HepG2 (cell line): Measurements from ENCODE around the gene PDIA2. TPM values are rescaled to one million over a fixed set of nuclear protein-coding genes. Genes with fewer than 3 reads are reported as not detected.
A peak's percentile ranks its signal among the peaks of the same experiment; 100 is the strongest.
"Not testable (repeated sequence)": the region's sequence is repeated elsewhere in the genome, so short reads cannot be mapped to it uniquely, and the experiment has no call there.

Source experiments
- ATAC-seq: fragments of 200-7000 bp; cut with Tn5 transposase; 3 replicates; pipeline ENCODE4 v1.9.1; 2020; ENCODE audit warnings: mild to moderate bottlenecking, moderate library complexity
- BruUV-seq: library from RNA; stranded (reverse); fragments of 400-500 nt; replicated peaks from 2 replicates; lab custom pipeline; 2021; lab: Mats Ljungman, UMichigan
- CTCF ChIA-PET: fragments of 300-600 bp; formaldehyde crosslinking; extraction: SDS; loops from one replicate; lab custom pipeline; 2021; ENCODE audit warnings: low total read pairs, inconsistent platforms, low intra/inter-chr PET ratio; lab: Yijun Ruan, JAX
- POLR2A ChIA-PET: fragments of 350-600 bp; sonication (Branson Sonifier 250); formaldehyde crosslinking; loops from one replicate; lab custom pipeline; 2020; ENCODE audit warnings: antibody characterized with exemption, inconsistent platforms; lab: Yijun Ruan, JAX
- DNase-seq: peaks from one replicate; pipeline ENCODE4 v3.0.0-alpha.2; 2015; ENCODE audit warnings: low spot score
- FAIRE-seq: peaks from 3 replicates; lab custom pipeline; 2011; peaks lifted over from hg19 to GRCh38; lab: Jason Lieb, UNC
- H2AFZ ChIP-seq: one replicate; pipeline ENCODE4 v1.6.1; 2011; ENCODE audit warnings: low read length, inconsistent platforms
- H3K27ac ChIP-seq: fragments of 300-600 bp; 3 replicates; pipeline ENCODE4 v1.8.0; 2011; ENCODE audit warnings: mixed run types, mild to moderate bottlenecking, mixed read lengths, low read length, inconsistent platforms; ENCODE audit not compliant: insufficient read depth; ENCODE audit errors: extremely low read length
- H3K27me3 ChIP-seq, 2 experiments: fragments of 200-600 bp in 1 of 2; 2 replicates in 1 of 2; 3 replicates in 1 of 2; pipeline versions ENCODE4 v1.6.0 to v1.8.0; 2011; ENCODE audit warnings: low read length in 2 of 2, mild to moderate bottlenecking in 2 of 2, moderate library complexity in 2 of 2, inconsistent platforms in 1 of 2; ENCODE audit not compliant: insufficient read depth in 2 of 2, control insufficient read depth in 1 of 2
- H3K36me3 ChIP-seq, 2 experiments: fragments of 200-600 bp in 1 of 2; replicated peaks in 1 of 2; 2 replicates in 1 of 2; 3 replicates in 1 of 2; pipeline versions ENCODE4 v1.5.1 to v1.8.0; 2011; ENCODE audit warnings: low read length in 2 of 2, inconsistent platforms in 1 of 2; ENCODE audit not compliant: insufficient read depth in 2 of 2, control insufficient read depth in 1 of 2
- H3K4me1 ChIP-seq: 2 replicates; pipeline ENCODE4 v1.5.1; 2012; ENCODE audit warnings: low read length, inconsistent platforms; ENCODE audit not compliant: insufficient read depth
- H3K4me2 ChIP-seq: 2 replicates; pipeline ENCODE4 v1.6.0; 2011; ENCODE audit warnings: low read depth, low read length, inconsistent platforms
- H3K4me3 ChIP-seq, 3 experiments: fragments of 200-600 bp in 1 of 3; sonication (generic), shearing (Covaris generic) in 1 of 3; replicated peaks in 1 of 3; 2 replicates each; pipeline ENCODE4 v1.5.1; 2011 to 2016; ENCODE audit warnings: low read length in 3 of 3, inconsistent platforms in 2 of 3, low read depth in 2 of 3, mild to moderate bottlenecking in 2 of 3, control low read depth in 1 of 3, mixed read lengths in 1 of 3; ENCODE audit not compliant: insufficient read depth in 1 of 3
- H3K79me2 ChIP-seq: one replicate; pipeline ENCODE4 v1.6.1; 2011; ENCODE audit warnings: low read length, inconsistent platforms; ENCODE audit not compliant: insufficient read depth
- H3K9ac ChIP-seq: 2 replicates; pipeline ENCODE4 v1.6.0; 2011; ENCODE audit warnings: mild to moderate bottlenecking, low read depth, low read length, inconsistent platforms; ENCODE audit not compliant: insufficient read depth
- H3K9me3 ChIP-seq: 2 replicates; pipeline ENCODE4 v1.5.1; 2012; ENCODE audit warnings: mild to moderate bottlenecking, low read length
- H4K20me1 ChIP-seq: 2 replicates; pipeline ENCODE4 v1.6.0; 2011; ENCODE audit warnings: inconsistent platforms, mild to moderate bottlenecking, low read length, moderate library complexity; ENCODE audit not compliant: insufficient read depth
- JARID2 ChIP-seq: sonication (generic); formaldehyde crosslinking; IDR thresholded peaks from 2 replicates; pipeline ENCODE4 v1.8.1; 2023; ENCODE audit warnings: missing genetic modification reagents, inconsistent platforms; ENCODE audit not compliant: insufficient replicate concordance
- NFYC ChIP-seq: IDR thresholded peaks from 2 replicates; pipeline ENCODE4 v1.6.1; 2016; ENCODE audit warnings: missing genetic modification reagents, missing compliant biosample characterization
- TFDP1 ChIP-seq: IDR thresholded peaks from 2 replicates; pipeline ENCODE4 v1.6.1; 2016; ENCODE audit warnings: missing compliant biosample characterization, missing genetic modification reagents, borderline replicate concordance
- YEATS4 ChIP-seq: sonication (generic); formaldehyde crosslinking; IDR thresholded peaks from 2 replicates; pipeline ENCODE4 v1.4.0; 2020; ENCODE audit warnings: missing genetic modification reagents, borderline replicate concordance
- ZSCAN21 ChIP-seq: sonication (generic); formaldehyde crosslinking; IDR thresholded peaks from 2 replicates; pipeline ENCODE4 v1.8.0; 2022; ENCODE audit warnings: mild to moderate bottlenecking, missing genetic modification reagents, moderate library complexity, borderline replicate concordance
- WGBS: methylation state at CpG from one replicate; pipeline ENCODE4 v1.1.6; 2017; ENCODE audit warnings: low lambda C conversion rate; 5-methylcytosine and 5-hydroxymethylcytosine counted together
- in situ Hi-C: cut with HindIII; loops from 2 replicates; pipeline ENCODE4 v1.10.0; 2017; ENCODE audit warnings: low pct_unique_long_range_greater_than_20kb; ENCODE audit not compliant: extremely low pct_ligation_motif_present
- intact Hi-C: fragments of 100-400 bp; cut with micrococcal nuclease; formaldehyde crosslinking; loops from one replicate; pipeline ENCODE4 v1.10.0; 2022; ENCODE audit not compliant: unreplicated experiment
- polyA plus RNA-seq, 8 experiments: library from polyadenylated mRNA; depleted of rRNA in 3 of 8; stranded (reverse) in 7 of 8; unstranded in 1 of 8; fragments of >200 nt; fragmentation: Illumina TruSeq in 4 of 8; extraction: Trizol in 4 of 8; gene quantifications; 2 replicates each; pipeline versions ENCODE4 v1.2.1 to v1.2.3, GENCODE V29; 2011 to 2016; ENCODE audit warnings: low read depth in 4 of 8, missing spikeins in 1 of 8, mixed read lengths in 1 of 8; ENCODE audit not compliant: insufficient read depth in 1 of 8
- total RNA-seq, 5 experiments: library from RNA; depleted of rRNA; stranded (reverse); fragments of >200 nt; fragmentation: Illumina TruSeq; extraction: Trizol; gene quantifications; 2 replicates each; pipeline ENCODE4 v1.2.3, GENCODE V29; 2016; ENCODE audit warnings: low read depth in 1 of 5

PDIA2 gene
- total and polyA plus RNA-seq, 2 of the 13 experiments (the other 11 are each of a cell fraction or from before 2014, with no cell fraction given) = 0.35 to 1.9 TPM

GRCh38 chr16:334861-335632 lies 52.1 kb downstream of the PDIA2 start:
- peaks cover 42% of the 10 kb centered on the region for H4K20me1 ChIP-seq
- not testable (repeated sequence) for BruUV-seq

GRCh38 chr16:336269-336668 lies 53.3 kb downstream of the PDIA2 start:
- TF ChIP-seq NFYC (CRISPR knock-in tag) (no peak), JARID2 (CRISPR knock-in tag) (no peak), TFDP1 (CRISPR knock-in tag) (no peak), YEATS4 (CRISPR knock-in tag) (no peak)
- intact Hi-C loops (no loop called here), in situ Hi-C loops (no loop called here)
- ChIA-PET CTCF (no interaction called here), POLR2A (no interaction called here)
- H3K4me1 ChIP-seq = peaks cover 87% of the 10 kb centered on the region
- DNase-seq = no peak
- H3K4me2 ChIP-seq = no peak overlapping the region
- H2AFZ ChIP-seq = no peak overlapping the region
- no peak overlapping the region for H3K27ac ChIP-seq
- H3K36me3 ChIP-seq = peaks cover 0 to 2% of the 10 kb centered on the region in 2 experiments; a peak in 1 of 5 replicates
- H3K4me3 ChIP-seq = no peak overlapping the region
- peaks cover 35% of the 10 kb centered on the region for H4K20me1 ChIP-seq
- H3K79me2 ChIP-seq = peaks cover 90% of the 10 kb centered on the region
- no peak for FAIRE-seq
- H3K27me3 ChIP-seq = no peaks in the 10 kb centered on the region
- BruUV-seq = no TSS peak
- no peak overlapping the region for H3K9ac ChIP-seq
- no peaks in the 10 kb centered on the region for H3K9me3 ChIP-seq
- WGBS = 97% methylated on average over 10 of the region's 11 CpGs
- no peak for ATAC-seq

More at GRCh38 chr16:334861-335632, 52.1 kb downstream of the PDIA2 start:
- H3K79me2 ChIP-seq = peaks cover 90% of the 10 kb centered on the region
- CTCF ChIA-PET, ATAC-seq, H3K9me3 ChIP-seq, DNase-seq, intact Hi-C loops, H3K27me3 ChIP-seq, H3K4me2 ChIP-seq, H3K9ac ChIP-seq, H3K4me3 ChIP-seq, H3K27ac ChIP-seq, H2AFZ ChIP-seq, POLR2A ChIA-PET, in situ Hi-C loops, H3K36me3 ChIP-seq: not testable (repeated sequence)
- WGBS = 91% methylated on average over 11 of the region's 11 CpGs
- TF ChIP-seq ZSCAN21 (CRISPR knock-in tag) = peak; percentile 97; the same call in 1 of the 2 replicates
- H3K4me1 ChIP-seq = peaks cover 85% of the 10 kb centered on the region
- FAIRE-seq = peak; percentile 32

Other genes with a start within 250 kb of the PDIA2 start
- 18.8 and 22.4 TPM in 2 replicates for gene POLR3K, start 229.6 kb upstream of the PDIA2 start, total RNA-seq (2016; rRNA removed; fragmentation: Illumina TruSeq; extraction: Trizol)
- 14.8 TPM in 2 replicates for gene POLR3K, start 229.6 kb upstream of the PDIA2 start, polyA plus RNA-seq (2011; rRNA removed)
- gene SNRNP25, start 229.3 kb upstream of the PDIA2 start, total RNA-seq (2016; rRNA removed; fragmentation: Illumina TruSeq; extraction: Trizol) = 97.4 and 103 TPM in 2 replicates
- gene SNRNP25, start 229.3 kb upstream of the PDIA2 start, polyA plus RNA-seq (2011; rRNA removed) = 26.5 and 34.1 TPM in 2 replicates
- 1.8 and 5.4 TPM in 2 replicates for gene RHBDF1, start 210.5 kb upstream of the PDIA2 start, total RNA-seq (2016; rRNA removed; fragmentation: Illumina TruSeq; extraction: Trizol)
- 26.9 and 28.1 TPM in 2 replicates for gene RHBDF1, start 210.5 kb upstream of the PDIA2 start, polyA plus RNA-seq (2011; rRNA removed)
- gene MPG, start 204.9 kb upstream of the PDIA2 start, total RNA-seq (2016; rRNA removed; fragmentation: Illumina TruSeq; extraction: Trizol) = 56.4 and 62.5 TPM in 2 replicates
- gene MPG, start 204.9 kb upstream of the PDIA2 start, polyA plus RNA-seq (2011; rRNA removed) = 59.1 and 74.2 TPM in 2 replicates
- gene NPRL3, start 144.5 kb upstream of the PDIA2 start, total RNA-seq (2016; rRNA removed; fragmentation: Illumina TruSeq; extraction: Trizol) = 5.2 and 6.5 TPM in 2 replicates
- 7.9 and 9.9 TPM in 2 replicates for gene NPRL3, start 144.5 kb upstream of the PDIA2 start, polyA plus RNA-seq (2011; rRNA removed)
- gene HBZ, start 130.5 kb upstream of the PDIA2 start, total RNA-seq (2016; rRNA removed; fragmentation: Illumina TruSeq; extraction: Trizol) = not detected in 2 replicates
- gene HBZ, start 130.5 kb upstream of the PDIA2 start, polyA plus RNA-seq (2011; rRNA removed) = 0.21 and 0.27 TPM in 2 replicates
- not detected in 2 replicates for gene HBM, start 117.2 kb upstream of the PDIA2 start, total RNA-seq (2016; rRNA removed; fragmentation: Illumina TruSeq; extraction: Trizol)
- gene HBM, start 117.2 kb upstream of the PDIA2 start, polyA plus RNA-seq (2011; rRNA removed) = 0.69 TPM in 1 of 2 replicates, not detected in the other
- not detected in 2 replicates for gene HBA2, start 110.3 kb upstream of the PDIA2 start, total RNA-seq (2016; rRNA removed; fragmentation: Illumina TruSeq; extraction: Trizol)
- not detected in 2 replicates for gene HBA2, start 110.3 kb upstream of the PDIA2 start, polyA plus RNA-seq (2011; rRNA removed)
- gene HBA1, start 106.5 kb upstream of the PDIA2 start, total RNA-seq (2016; rRNA removed; fragmentation: Illumina TruSeq; extraction: Trizol) = 0.42 TPM in 1 of 2 replicates, not detected in the other
- 0.27 and 0.59 TPM in 2 replicates for gene HBA1, start 106.5 kb upstream of the PDIA2 start, polyA plus RNA-seq (2011; rRNA removed)
- gene HBQ1, start 102.7 kb upstream of the PDIA2 start, total RNA-seq (2016; rRNA removed; fragmentation: Illumina TruSeq; extraction: Trizol) = 7.4 and 8.0 TPM in 2 replicates
- 4.9 and 7.6 TPM in 2 replicates for gene HBQ1, start 102.7 kb upstream of the PDIA2 start, polyA plus RNA-seq (2011; rRNA removed)
- gene LUC7L, start 53.7 kb upstream of the PDIA2 start, total RNA-seq (2016; rRNA removed; fragmentation: Illumina TruSeq; extraction: Trizol) = 37.3 and 56.9 TPM in 2 replicates
- 48.7 and 49.0 TPM in 2 replicates for gene LUC7L, start 53.7 kb upstream of the PDIA2 start, polyA plus RNA-seq (2011; rRNA removed)
- gene FAM234A, start 48.3 kb upstream of the PDIA2 start, total RNA-seq (2016; rRNA removed; fragmentation: Illumina TruSeq; extraction: Trizol) = 15.5 and 29.2 TPM in 2 replicates
- gene FAM234A, start 48.3 kb upstream of the PDIA2 start, polyA plus RNA-seq (2011; rRNA removed) = 34.4 and 40.2 TPM in 2 replicates
- gene RGS11, start 7.2 kb upstream of the PDIA2 start, total RNA-seq (2016; rRNA removed; fragmentation: Illumina TruSeq; extraction: Trizol) = not detected in 2 replicates
- 0.11 and 0.24 TPM in 2 replicates for gene RGS11, start 7.2 kb upstream of the PDIA2 start, polyA plus RNA-seq (2011; rRNA removed)
- 0.24 TPM in 1 of 2 replicates, not detected in the other for gene ARHGDIG, start 2.6 kb upstream of the PDIA2 start, total RNA-seq (2016; rRNA removed; fragmentation: Illumina TruSeq; extraction: Trizol)
- gene ARHGDIG, start 2.6 kb upstream of the PDIA2 start, polyA plus RNA-seq (2011; rRNA removed) = 0.48 and 0.63 TPM in 2 replicates
- gene AXIN1, start 69.6 kb downstream of the PDIA2 start, total RNA-seq (2016; rRNA removed; fragmentation: Illumina TruSeq; extraction: Trizol) = 18.8 and 24.0 TPM in 2 replicates
- gene AXIN1, start 69.6 kb downstream of the PDIA2 start, polyA plus RNA-seq (2011; rRNA removed) = 26.0 and 28.5 TPM in 2 replicates
- 114 and 128 TPM in 2 replicates for gene MRPL28, start 87.4 kb downstream of the PDIA2 start, total RNA-seq (2016; rRNA removed; fragmentation: Illumina TruSeq; extraction: Trizol)
- 121 and 135 TPM in 2 replicates for gene MRPL28, start 87.4 kb downstream of the PDIA2 start, polyA plus RNA-seq (2011; rRNA removed)
- 33.7 and 52.7 TPM in 2 replicates for gene PGAP6, start 98.8 kb downstream of the PDIA2 start, total RNA-seq (2016; rRNA removed; fragmentation: Illumina TruSeq; extraction: Trizol)
- 136 and 192 TPM in 2 replicates for gene PGAP6, start 98.8 kb downstream of the PDIA2 start, polyA plus RNA-seq (2011; rRNA removed)
- gene NME4, start 114.0 kb downstream of the PDIA2 start, total RNA-seq (2016; rRNA removed; fragmentation: Illumina TruSeq; extraction: Trizol) = 82.8 and 121 TPM in 2 replicates
- 263 and 275 TPM in 2 replicates for gene NME4, start 114.0 kb downstream of the PDIA2 start, polyA plus RNA-seq (2011; rRNA removed)
- gene DECR2, start 118.7 kb downstream of the PDIA2 start, total RNA-seq (2016; rRNA removed; fragmentation: Illumina TruSeq; extraction: Trizol) = 27.8 and 36.3 TPM in 2 replicates
- gene DECR2, start 118.7 kb downstream of the PDIA2 start, polyA plus RNA-seq (2011; rRNA removed) = 44.6 and 51.2 TPM in 2 replicates
- 48.4 and 57.6 TPM in 2 replicates for gene RAB11FIP3, start 142.5 kb downstream of the PDIA2 start, total RNA-seq (2016; rRNA removed; fragmentation: Illumina TruSeq; extraction: Trizol)
- gene RAB11FIP3, start 142.5 kb downstream of the PDIA2 start, polyA plus RNA-seq (2011; rRNA removed) = 34.3 and 42.9 TPM in 2 replicates
- 15.0 and 24.5 TPM in 2 replicates for gene CAPN15, start 244.5 kb downstream of the PDIA2 start, total RNA-seq (2016; rRNA removed; fragmentation: Illumina TruSeq; extraction: Trizol)
- gene CAPN15, start 244.5 kb downstream of the PDIA2 start, polyA plus RNA-seq (2011; rRNA removed) = 14.9 and 22.2 TPM in 2 replicates